Measurements from ENCODE around the gene KRTAP8-1. TPM values are rescaled to one million over a fixed set of nuclear protein-coding genes. Genes with fewer than 3 reads are reported as not detected.

The KRTAP8-1 gene, protein sequence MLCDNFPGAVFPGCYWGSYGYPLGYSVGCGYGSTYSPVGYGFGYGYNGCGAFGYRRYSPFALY
- total RNA-seq = not detected

DNA sequence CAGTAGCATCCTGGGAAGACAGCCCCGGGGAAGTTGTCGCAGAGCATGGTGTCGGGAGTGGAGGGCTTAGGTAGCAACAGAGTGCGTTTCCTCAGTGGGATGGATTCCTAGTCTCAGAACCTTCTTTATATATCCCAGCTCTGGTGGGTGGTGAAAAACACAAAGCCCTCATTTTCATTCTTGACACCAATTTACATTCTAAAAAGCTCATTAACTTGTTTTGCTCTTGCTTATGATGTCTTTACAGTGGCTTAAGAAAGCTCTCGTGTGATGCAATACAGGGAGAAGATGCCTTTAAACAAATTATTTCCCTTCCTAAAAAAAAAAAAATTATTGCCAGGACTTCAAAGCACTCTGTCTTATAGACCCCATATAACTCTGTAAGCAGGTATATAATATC, at the start of gene KRTAP8-1:
Gene KRTAP8-1, minus strand, starts transcription at position 101 of the 400 bp plus-strand sequence. Its CDS starts 54 bp downstream, at position 47.

GRCh38 chr21:30829659-30830058, 16.6 kb upstream of the KRTAP8-1 start, which contains the start of gene KRTAP7-1:
Gene KRTAP7-1, minus strand, starts transcription at chr21:30829759. Its CDS starts 61 bp downstream, at chr21:30829698.

Small RNAs within 50 kb of the gene (small RNA-seq; reads per million reads assigned to genes)
- gene AP000244.1 (not detected), gene KRTAP8-2P (not detected), gene KRTAP8-3P (not detected)

Other genes with a start within 250 kb of the KRTAP8-1 start
- not detected for gene KRTAP22-2, start 222.9 kb downstream of the KRTAP8-1 start, total RNA-seq
- gene KRTAP6-3, start 220.8 kb downstream of the KRTAP8-1 start, total RNA-seq = not detected
- gene KRTAP6-2, start 214.4 kb downstream of the KRTAP8-1 start, total RNA-seq = not detected
- not detected for gene KRTAP22-1, start 212.2 kb downstream of the KRTAP8-1 start, total RNA-seq
- not detected for gene KRTAP6-1, start 199.3 kb downstream of the KRTAP8-1 start, total RNA-seq
- gene KRTAP20-1, start 196.8 kb downstream of the KRTAP8-1 start, total RNA-seq = not detected
- not detected for gene KRTAP20-4, start 192.6 kb downstream of the KRTAP8-1 start, total RNA-seq
- gene KRTAP20-2, start 178.1 kb downstream of the KRTAP8-1 start, total RNA-seq = not detected
- not detected for gene KRTAP20-3, start 170.4 kb downstream of the KRTAP8-1 start, total RNA-seq
- gene KRTAP21-3, start 94.5 kb downstream of the KRTAP8-1 start, total RNA-seq = not detected
- not detected for gene KRTAP21-2, start 66.0 kb downstream of the KRTAP8-1 start, total RNA-seq
- gene KRTAP21-1, start 57.8 kb downstream of the KRTAP8-1 start, total RNA-seq = not detected
- gene KRTAP7-1, start 16.5 kb upstream of the KRTAP8-1 start, total RNA-seq = not detected
- gene KRTAP11-1, start 68.3 kb upstream of the KRTAP8-1 start, total RNA-seq = not detected
- gene KRTAP19-8, start 225.2 kb upstream of the KRTAP8-1 start, total RNA-seq = not detected

Measured in diencephalon (tissue), 1 donor.